ENCODE results near the gene PDYN.

Gene PDYN

GRCh38 chr20:1955217-1955616 is 38.6 kb downstream of the PDYN start:
- ATAC-seq: no peak
- TF ChIP-seq RARB (CRISPR knock-in tag; IDR thresholded peaks at IDR 0.05) (no peak), TOX (CRISPR knock-in tag; IDR thresholded peaks at IDR 0.05; ENCODE audit: borderline replicate concordance) (no peak), SNAI2 (CRISPR knock-in tag; IDR thresholded peaks at IDR 0.05) (no peak), CSRNP3 (CRISPR knock-in tag; IDR thresholded peaks at IDR 0.05) (no peak), ZNF565 (CRISPR knock-in tag; conservative IDR thresholded peaks at IDR 0.05; ENCODE audit: low read depth) (no peak), ZNF8 (CRISPR knock-in tag; IDR thresholded peaks at IDR 0.05) (no peak), POU6F1 (CRISPR knock-in tag; IDR thresholded peaks at IDR 0.05; ENCODE audit: borderline replicate concordance, low read depth) (no peak), CSDC2 (CRISPR knock-in tag; IDR thresholded peaks at IDR 0.05) (no peak), CREB5 (CRISPR knock-in tag; IDR thresholded peaks at IDR 0.05; ENCODE audit: low read depth) (no peak), ESRRG (CRISPR knock-in tag; IDR thresholded peaks at IDR 0.05) (no peak), ZFP30 (CRISPR knock-in tag; IDR thresholded peaks at IDR 0.05) (no peak)

GRCh38 chr20:1953621-1954020 is 40.2 kb downstream of the PDYN start:
- no peak for TF ChIP-seq TSHZ2 (CRISPR knock-in tag; IDR thresholded peaks at IDR 0.05)
- TF ChIP-seq ZNF8 (CRISPR knock-in tag; IDR thresholded peaks at IDR 0.05): no peak
- TF ChIP-seq TOX (CRISPR knock-in tag; IDR thresholded peaks at IDR 0.05; ENCODE audit: borderline replicate concordance): no peak
- TF ChIP-seq BACH2 (CRISPR knock-in tag; IDR thresholded peaks at IDR 0.05; ENCODE audit: borderline replicate concordance): no peak
- no peak for TF ChIP-seq TCF4 (CRISPR knock-in tag; IDR thresholded peaks at IDR 0.05; ENCODE audit: borderline replicate concordance)
- TF ChIP-seq ARNTL (CRISPR knock-in tag; IDR thresholded peaks at IDR 0.05; ENCODE audit: borderline replicate concordance, low read depth): no peak
- no peak for TF ChIP-seq PPARA (CRISPR knock-in tag; IDR thresholded peaks at IDR 0.05; ENCODE audit: borderline replicate concordance)
- TF ChIP-seq CSDC2 (CRISPR knock-in tag; IDR thresholded peaks at IDR 0.05): no peak
- TF ChIP-seq ZNF565 (CRISPR knock-in tag; conservative IDR thresholded peaks at IDR 0.05; ENCODE audit: low read depth): no peak
- TF ChIP-seq GLIS3 (CRISPR knock-in tag; IDR thresholded peaks at IDR 0.05): no peak
- no peak for TF ChIP-seq POU6F1 (CRISPR knock-in tag; IDR thresholded peaks at IDR 0.05; ENCODE audit: borderline replicate concordance, low read depth)
- no peak for TF ChIP-seq ZC3H10 (CRISPR knock-in tag; IDR thresholded peaks at IDR 0.05)
- TF ChIP-seq OSR1 (CRISPR knock-in tag; IDR thresholded peaks at IDR 0.05): no peak
- TF ChIP-seq ZFP3 (CRISPR knock-in tag; IDR thresholded peaks at IDR 0.05): no peak
- no peak for TF ChIP-seq PATZ1 (CRISPR knock-in tag; IDR thresholded peaks at IDR 0.05; ENCODE audit: borderline replicate concordance)
- no peak for TF ChIP-seq CREB5 (CRISPR knock-in tag; IDR thresholded peaks at IDR 0.05; ENCODE audit: low read depth)
- TF ChIP-seq SNAI2 (CRISPR knock-in tag; IDR thresholded peaks at IDR 0.05): no peak
- TF ChIP-seq CSRNP3 (CRISPR knock-in tag; IDR thresholded peaks at IDR 0.05): no peak
- no peak for TF ChIP-seq ZFP30 (CRISPR knock-in tag; IDR thresholded peaks at IDR 0.05)
- no peak for TF ChIP-seq ESRRG (CRISPR knock-in tag; IDR thresholded peaks at IDR 0.05)
- ATAC-seq: no peak

Data from SK-N-SH treated with all-trans-retinoic acid at 6 μM for 48 hours (cell line).